SK-N-MC (cell line): ENCODE measurements around the gene SMTN.

Experiments used
- DNase-seq: peaks from one replicate; pipeline ENCODE4 v3.0.0-alpha.2; 2011; ENCODE audit warnings: low read depth, low spot score
- H3K27ac ChIP-seq: fragments of 200-600 bp; sonication (generic); 2 replicates; pipeline ENCODE4 v1.5.1; 2016; ENCODE audit warnings: mixed run types
- H3K36me3 ChIP-seq: fragments of 200-600 bp; sonication (generic); 2 replicates; pipeline ENCODE4 v1.6.1; 2017; ENCODE audit warnings: antibody characterized with exemption, low read length, mixed read lengths; ENCODE audit not compliant: insufficient read depth
- H3K4me3 ChIP-seq: fragments of 200-600 bp; sonication (generic); 2 replicates; pipeline ENCODE4 v1.5.1; 2016
- H3K9ac ChIP-seq: fragments of 200-600 bp; sonication (generic); 2 replicates; pipeline ENCODE4 v1.8.0; 2017; ENCODE audit warnings: mixed run types, mixed read lengths; ENCODE audit not compliant: insufficient read length
- H3K9me3 ChIP-seq: fragments of 200-600 bp; sonication (generic); 2 replicates; pipeline ENCODE4 v1.6.1; 2017; ENCODE audit warnings: low read depth, mild to moderate bottlenecking, antibody characterized with exemption, low read length, moderate library complexity, mixed read lengths
- EZH2 ChIP-seq: fragments of 200-600 bp; sonication (generic); IDR thresholded peaks from one replicate; pipeline ENCODE4 v1.6.1; 2017; ENCODE audit warnings: antibody characterized with exemption
- FOXP2 ChIP-seq: optimal IDR thresholded peaks from 2 replicates; pipeline ENCODE3; 2011; ENCODE audit warnings: mild to moderate bottlenecking, moderate library complexity; ENCODE audit not compliant: insufficient read depth; ENCODE audit errors: extremely low read length, control extremely low read depth
- POLR2AphosphoS5 ChIP-seq: IDR thresholded peaks from 2 replicates; pipeline ENCODE4 v1.6.1; 2012; ENCODE audit warnings: mild to moderate bottlenecking, low read depth, low read length, borderline replicate concordance

The SMTN gene

GRCh38 chr22:31085928-31086327 is 4.8 kb downstream of the SMTN start:
- Histone ChIP-seq H3K27ac (no peak overlapping the region), H3K4me3 (no peak overlapping the region), H3K9ac (no peak overlapping the region), H3K9me3 (no peaks in the 10 kb centered on the region), H3K36me3 (no peaks in the 10 kb centered on the region)
- DNase-seq, result no peak
- TF ChIP-seq EZH2 (no peak), FOXP2 (no peak), POLR2AphosphoS5 (no peak)

- no peak overlapping the region for H3K9ac ChIP-seq
- H3K4me3 ChIP-seq, result no peak overlapping the region
- H3K9me3 ChIP-seq, result no peaks in the 10 kb centered on the region
- no peak for TF ChIP-seq POLR2AphosphoS5
- no peak for TF ChIP-seq FOXP2
- TF ChIP-seq EZH2, result no peak
- no peak overlapping the region for H3K27ac ChIP-seq
- no peak for DNase-seq
- H3K36me3 ChIP-seq, result no peaks in the 10 kb centered on the region
These were observed 5.7 kb downstream of the SMTN start for GRCh38 chr22:31086703-31087330.

- Histone ChIP-seq H3K27ac (no peak overlapping the region), H3K9me3 (no peaks in the 10 kb centered on the region), H3K9ac (no peak overlapping the region), H3K36me3 (no peaks in the 10 kb centered on the region), H3K4me3 (no peak overlapping the region)
- TF ChIP-seq EZH2, result no peak
- TF ChIP-seq POLR2AphosphoS5, result no peak
- TF ChIP-seq FOXP2, result no peak
- no peak for DNase-seq
These were observed 6.7 kb downstream of the SMTN start for GRCh38 chr22:31087744-31088215.

- no peaks in the 10 kb centered on the region for H3K36me3 ChIP-seq
- H3K27ac ChIP-seq, result no peak overlapping the region
- TF ChIP-seq POLR2AphosphoS5 (no peak), FOXP2 (no peak), EZH2 (no peak)
- no peaks in the 10 kb centered on the region for H3K9me3 ChIP-seq
- H3K4me3 ChIP-seq, result no peak overlapping the region
- DNase-seq, result no peak
- H3K9ac ChIP-seq, result no peak overlapping the region
These were observed 7.3 kb downstream of the SMTN start for GRCh38 chr22:31088233-31088986.

GRCh38 chr22:31089160-31090100 is 8.3 kb downstream of the SMTN start:
- H3K27ac ChIP-seq, result no peak overlapping the region
- H3K4me3 ChIP-seq, result no peak overlapping the region
- no peaks in the 10 kb centered on the region for H3K36me3 ChIP-seq
- H3K9ac ChIP-seq, result no peak overlapping the region
- no peaks in the 10 kb centered on the region for H3K9me3 ChIP-seq
- DNase-seq, result no peak
- TF ChIP-seq FOXP2 (no peak), EZH2 (no peak), POLR2AphosphoS5 (no peak)

- TF ChIP-seq POLR2AphosphoS5 (no peak), FOXP2 (no peak), EZH2 (no peak)
- DNase-seq, result no peak
- Histone ChIP-seq H3K27ac (no peak overlapping the region), H3K9me3 (no peaks in the 10 kb centered on the region), H3K4me3 (no peak overlapping the region), H3K36me3 (no peaks in the 10 kb centered on the region), H3K9ac (no peak overlapping the region)
These were observed 9.3 kb downstream of the SMTN start for GRCh38 chr22:31090217-31091085.

- Histone ChIP-seq H3K27ac (no peak overlapping the region), H3K9ac (no peak overlapping the region), H3K9me3 (no peaks in the 10 kb centered on the region), H3K36me3 (no peaks in the 10 kb centered on the region), H3K4me3 (no peak overlapping the region)
- DNase-seq, result no peak
- TF ChIP-seq EZH2, result no peak
- no peak for TF ChIP-seq POLR2AphosphoS5
- no peak for TF ChIP-seq FOXP2
These were observed 10.2 kb downstream of the SMTN start for GRCh38 chr22:31091106-31091975.
